Activated CD8-positive, alpha-beta memory T cell treated with anti-CD3 and anti-CD28 coated beads for 48 hours (primary cell): ENCODE measurements around the gene PHLDB1.
A peak's percentile ranks its signal among the peaks of the same experiment; 100 is the strongest.
"Not testable (repeated sequence)": the region's sequence is repeated elsewhere in the genome, so short reads cannot be mapped to it uniquely, and the experiment has no call there.

ENCODE experiments used
- DNase-seq, 3 experiments: peaks; one replicate each; pipeline ENCODE4 v3.0.0-alpha.2; 2020; ENCODE audit warnings: low read depth in 2 of 3, low spot score in 2 of 3

The PHLDB1 gene

GRCh38 chr11:118658429-118659313, 51.3 kb downstream of the PHLDB1 start:
- no peak for DNase-seq

- peak; percentile 66 to 94 (median 89) for DNase-seq
These were observed 52.0 kb downstream of the PHLDB1 start for GRCh38 chr11:118659314-118659952.

- no peak for DNase-seq
These were observed 52.7 kb downstream of the PHLDB1 start for GRCh38 chr11:118659953-118660680.

GRCh38 chr11:118660681-118661424, 53.4 kb downstream of the PHLDB1 start:
- no peak for DNase-seq

- no peak for DNase-seq
These were observed 54.2 kb downstream of the PHLDB1 start for GRCh38 chr11:118661425-118662301.

- DNase-seq, result no peak
These were observed 55.2 kb downstream of the PHLDB1 start for GRCh38 chr11:118662401-118663271.

GRCh38 chr11:118663381-118663780, 56.0 kb downstream of the PHLDB1 start:
- DNase-seq, result no peak

- DNase-seq, result no peak
These were observed 56.5 kb downstream of the PHLDB1 start for GRCh38 chr11:118663902-118664301.

- DNase-seq, result no peak
These were observed 59.0 kb downstream of the PHLDB1 start for GRCh38 chr11:118666371-118666770.

- no peak for DNase-seq
These were observed 62.6 kb downstream of the PHLDB1 start for GRCh38 chr11:118670063-118670462.

GRCh38 chr11:118671254-118671653, 63.8 kb downstream of the PHLDB1 start:
- no peak for DNase-seq

GRCh38 chr11:118672846-118673245, 65.4 kb downstream of the PHLDB1 start:
- DNase-seq, result no peak

- DNase-seq, result no peak
These were observed 66.1 kb downstream of the PHLDB1 start for GRCh38 chr11:118673361-118674081.

- DNase-seq, result no peak
These were observed 66.6 kb downstream of the PHLDB1 start for GRCh38 chr11:118674082-118674435.

- no peak for DNase-seq
These were observed 70.6 kb downstream of the PHLDB1 start for GRCh38 chr11:118677977-118678376.

- DNase-seq, result not testable (repeated sequence)
These were observed 71.5 kb downstream of the PHLDB1 start for GRCh38 chr11:118678908-118679307.

GRCh38 chr11:118679483-118679882, 72.1 kb downstream of the PHLDB1 start, which contains the start of gene TREH:
Gene TREH (minus strand): TSS chr11:118679650. CDS start chr11:118679627, 23 bp downstream.
- no peak for DNase-seq

- no peak for DNase-seq
These were observed 75.0 kb downstream of the PHLDB1 start for GRCh38 chr11:118682372-118682771.
